Sciatic nerve (tissue), 2 donors: ENCODE results near the gene L3MBTL1. TPM values are rescaled to one million over a fixed set of nuclear protein-coding genes. Genes with fewer than 3 reads are reported as not detected.

ENCODE experiments used
- ATAC-seq: fragments of 200-7000 bp; cut with Tn5 transposase; one replicate; pipeline ENCODE4 v1.9.1; 2020; ENCODE audit warnings: mild to moderate bottlenecking, moderate library complexity
- DNase-seq: peaks from one replicate; pipeline ENCODE4 v3.0.0-alpha.2; 2020; ENCODE audit warnings: low spot score
- intact Hi-C: fragments of 100-400 bp; cut with DNase I; formaldehyde crosslinking; loops from one replicate; pipeline ENCODE4 v1.14.2; 2022
- total RNA-seq: library from RNA; stranded (reverse); fragmentation: NEBNext Ultra II Directional; extraction: Animal tissue kit (Norgen Biotek cat#: 25700); gene quantifications from one replicate; pipeline ENCODE4 v1.2.1, GENCODE V29; 2021
- donor health status: DM: no; HTN: no; CAD: no.
- donor health status: DM: no; HTN: no; CAD: no.

The L3MBTL1 gene
- 23.0 TPM for total RNA-seq

- intact Hi-C loops = no loop called here
- ATAC-seq (peak; percentile 48), DNase-seq (no peak)
These were observed at the start of gene L3MBTL1 for GRCh38 chr20:43507150-43508080. L3MBTL1 (plus strand) TSS chr20:43507697; CDS start chr20:43513504, 5,807 bp downstream.

- intact Hi-C loops = no loop called here
- DNase-seq (no peak), ATAC-seq (no peak)
These were observed 49.0 kb upstream of the L3MBTL1 start for GRCh38 chr20:43458422-43458924.

GRCh38 chr20:43459022-43459942 lies 48.2 kb upstream of the L3MBTL1 start:
- intact Hi-C loops = no loop called here
- DNase-seq = peak; percentile 64

DNA sequence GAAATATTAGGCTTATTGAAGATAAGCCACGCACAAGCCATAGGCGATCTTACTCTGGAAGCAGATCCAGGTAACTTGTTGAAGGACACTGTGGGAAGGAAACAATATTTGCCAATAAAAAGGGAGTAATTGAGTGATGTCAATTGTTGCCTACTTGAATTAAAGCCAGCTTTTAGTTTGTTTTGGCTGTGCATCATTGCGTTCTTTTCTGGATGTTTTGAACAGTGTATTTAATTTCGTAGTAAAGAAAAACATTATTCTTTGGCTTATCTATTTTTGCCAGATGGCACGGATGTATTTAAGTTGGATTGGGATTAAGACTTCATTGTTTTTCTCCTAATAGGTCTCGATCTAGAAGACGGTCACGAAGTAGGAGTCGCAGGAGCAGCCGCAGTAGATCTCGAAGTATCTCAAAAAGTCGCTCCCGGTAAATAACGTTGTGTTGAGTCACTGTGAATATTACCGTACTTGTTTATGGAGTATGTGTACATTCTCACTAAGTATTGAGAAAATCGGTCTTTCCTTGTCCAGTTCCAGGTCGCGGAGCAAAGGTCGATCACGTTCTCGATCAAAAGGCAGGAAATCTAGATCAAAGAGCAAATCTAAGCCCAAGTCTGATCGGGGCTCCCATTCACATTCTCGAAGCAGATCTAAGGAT lies 47.2 kb upstream of the L3MBTL1 start:
- ATAC-seq = no peak
- no peak for DNase-seq
- intact Hi-C loops = no loop called here

More at GRCh38 chr20:43459022-43459942, 48.2 kb upstream of the L3MBTL1 start:
- ATAC-seq = no peak

- ATAC-seq (no peak), DNase-seq (no peak)
- intact Hi-C loops = no loop called here
These were observed 46.7 kb upstream of the L3MBTL1 start for GRCh38 chr20:43460830-43461200.

GRCh38 chr20:43461894-43462659 lies 45.4 kb upstream of the L3MBTL1 start:
- ATAC-seq (no peak), DNase-seq (no peak)
- intact Hi-C loops = no loop called here

GRCh38 chr20:43462660-43463526 lies 44.6 kb upstream of the L3MBTL1 start:
- ATAC-seq (no peak), DNase-seq (no peak)
- intact Hi-C loops = no loop called here

DNA sequence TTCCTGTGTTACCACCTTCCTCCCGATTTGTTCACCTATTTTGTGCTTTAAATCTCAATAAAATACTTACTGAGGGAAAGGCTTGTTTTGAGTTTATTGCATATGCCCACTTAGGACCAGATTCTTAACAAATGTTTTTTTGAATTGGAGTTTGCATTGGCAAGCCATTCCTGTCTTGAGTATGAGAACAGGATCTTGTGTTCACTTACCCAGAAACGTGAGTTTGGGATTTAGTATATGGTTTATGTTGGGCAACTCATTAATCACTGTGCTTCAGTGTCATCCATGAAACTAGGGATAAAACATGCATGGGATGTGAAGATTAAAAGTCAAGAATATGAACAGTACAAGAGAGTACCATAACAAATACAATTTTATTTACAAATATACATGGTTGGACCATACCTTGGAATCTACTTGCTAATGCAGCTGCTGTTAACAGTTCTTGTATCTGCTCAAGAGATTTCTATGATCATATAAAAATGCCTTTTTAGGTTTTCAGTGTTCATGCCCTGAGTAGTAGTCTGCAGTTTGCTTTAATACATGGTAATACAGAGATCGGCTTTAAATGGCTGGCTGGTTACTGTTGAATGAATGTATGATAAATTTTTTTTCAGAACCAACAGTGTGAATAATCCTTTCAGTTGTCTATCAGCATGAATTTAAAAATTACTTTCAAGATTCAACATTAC lies 43.8 kb upstream of the L3MBTL1 start:
- DNase-seq = no peak
- intact Hi-C loops = no loop called here
- no peak for ATAC-seq

GRCh38 chr20:43464219-43464790 lies 43.2 kb upstream of the L3MBTL1 start:
- ATAC-seq (no peak), DNase-seq (no peak)
- intact Hi-C loops = no loop called here

GRCh38 chr20:43465625-43465943 lies 41.9 kb upstream of the L3MBTL1 start:
- ATAC-seq = no peak
- intact Hi-C loops = no loop called here
- DNase-seq = no peak

DNA sequence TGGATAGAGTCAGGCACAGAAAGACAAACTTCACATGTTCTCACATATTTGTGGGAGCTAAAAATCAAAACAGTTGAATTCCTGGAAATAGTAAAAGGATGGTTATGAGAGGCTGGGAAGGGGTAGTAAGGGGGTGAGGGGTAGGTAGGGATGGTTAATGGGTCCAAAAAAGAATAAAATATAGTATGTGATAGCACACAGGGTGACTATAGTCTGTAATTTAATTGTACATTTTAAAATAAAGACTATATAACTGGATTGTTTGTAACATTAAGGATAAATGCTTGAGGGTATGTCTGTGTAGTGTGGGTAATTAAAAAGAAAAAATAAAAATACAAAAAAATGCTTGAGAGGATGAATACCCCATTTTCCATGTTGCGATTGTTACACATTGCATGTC lies 39.9 kb upstream of the L3MBTL1 start:
- intact Hi-C loops = no loop called here
- DNase-seq = no peak
- ATAC-seq = no peak

GRCh38 chr20:43472671-43473380 lies 34.7 kb upstream of the L3MBTL1 start:
- ATAC-seq (no peak), DNase-seq (no peak)
- intact Hi-C loops = no loop called here

- no peak for ATAC-seq
- no peak for DNase-seq
- intact Hi-C loops = no loop called here
These were observed 34.2 kb upstream of the L3MBTL1 start for GRCh38 chr20:43473381-43473704.

DNA sequence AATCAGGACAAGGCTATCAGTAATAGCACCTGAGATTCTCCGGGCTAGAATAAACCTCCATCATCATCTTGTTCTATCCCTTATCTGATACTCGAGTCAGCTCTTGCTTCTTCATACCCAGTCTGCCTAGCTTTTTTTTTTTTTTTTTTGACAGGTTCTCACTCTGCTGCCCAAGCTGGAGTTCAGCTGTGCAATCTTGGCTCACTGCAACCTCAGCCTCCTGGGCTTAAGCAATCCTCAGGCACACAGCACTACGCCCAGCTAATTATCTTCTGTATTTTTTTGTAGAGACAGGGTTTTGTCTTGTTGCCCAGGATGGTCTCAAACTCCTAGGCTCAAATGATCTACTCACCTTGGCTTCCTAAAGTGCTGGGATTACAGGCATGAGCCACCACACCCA lies 30.3 kb upstream of the L3MBTL1 start:
- intact Hi-C loops = no loop called here
- no peak for DNase-seq
- no peak for ATAC-seq

DNA sequence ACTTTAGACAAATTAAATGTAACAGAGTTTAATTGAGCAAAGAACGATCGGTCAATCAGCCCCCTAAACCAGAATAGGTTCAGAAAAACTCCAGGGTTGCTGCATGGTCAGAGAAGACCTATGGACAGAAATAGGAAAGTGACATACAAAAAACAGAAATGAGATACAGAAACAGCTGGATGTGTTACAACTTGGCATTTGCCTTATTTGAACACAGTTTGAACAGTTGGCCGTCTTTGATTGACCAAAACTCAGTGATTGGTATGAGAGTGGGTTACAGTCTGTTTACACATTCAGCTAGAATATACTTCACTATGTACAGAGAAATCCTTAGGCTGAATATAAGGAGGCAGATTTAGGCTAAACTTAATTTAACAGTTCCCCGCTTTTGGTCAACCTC lies 29.9 kb upstream of the L3MBTL1 start:
- DNase-seq (no peak), ATAC-seq (no peak)
- intact Hi-C loops = no loop called here

- DNase-seq (no peak), ATAC-seq (no peak)
- intact Hi-C loops = no loop called here
These were observed 17.5 kb upstream of the L3MBTL1 start for GRCh38 chr20:43490038-43490437.
